ENCODE measurements around the gene CHMP2A. TPM values are rescaled to one million over a fixed set of nuclear protein-coding genes. Genes with fewer than 3 reads are reported as not detected.

Gene CHMP2A
- total RNA-seq, 1 experiment from 2014 or later: 112 TPM

GRCh38 chr19:58555369-58555885, 522 bp upstream of the CHMP2A start:
- Mint-ChIP-seq H3K4me1 (ENCODE audit: low read depth, unreplicated experiment) (peaks cover 33% of the 10 kb centered on the region), H3K36me3 (ENCODE audit: insufficient read depth, unreplicated experiment) (peaks cover 97% of the 10 kb centered on the region), H3K4me3 (ENCODE audit: unreplicated experiment) (peak overlapping the region; percentile 90), H3K27me3 (ENCODE audit: insufficient read depth, unreplicated experiment) (no peaks in the 10 kb centered on the region), H3K27ac (ENCODE audit: unreplicated experiment) (peak overlapping the region; percentile 97), H3K9me3 (ENCODE audit: unreplicated experiment) (no peaks in the 10 kb centered on the region)
- peaks cover 3% of the 10 kb centered on the region for H3K36me3 ChIP-seq (ENCODE audit: control insufficient read depth, insufficient read depth, low read length)
- no peaks in the 10 kb centered on the region for H3K27me3 ChIP-seq (replicated peaks; ENCODE audit: control insufficient read depth, insufficient read depth, low read length)
- H3K4me1 ChIP-seq: peaks cover 14% of the 10 kb centered on the region; the same call in 1 of the 2 replicates
- TF ChIP-seq CTCF (IDR thresholded peaks at IDR 0.05; ENCODE audit: insufficient read depth in 1 of 2, low read depth in 1 of 2, low read length in 1 of 2, severe bottlenecking in 1 of 2, unreplicated experiment in 1 of 2): no peak
- intact Hi-C loops (cut with micrococcal nuclease; ENCODE audit: unreplicated experiment): loop anchor here (1.0 kb wide), 1 partner anchor 11 kb away; the partner anchor contains the start of gene TRIM28
- DNase-seq: no peak
- POLR2A ChIA-PET: interaction anchor here (0.7 to 3.5 kb wide), 2 partner anchors 12 to 20 kb away, joined by 4 to 40 read pairs; partner anchors contain the start of gene TRIM28
- H3K9me3 ChIP-seq: no peaks in the 10 kb centered on the region
- CTCF ChIA-PET: interaction anchor here (1.0 to 1.1 kb wide), 2 partner anchors 11 to 36 kb away, joined by 4 to 5 read pairs; partner anchors contain the start of genes TRIM28 and ZBTB45
- BruUV-seq (replicated peaks): no TSS peak
- peak overlapping the region; percentile 58 for H3K4me3 ChIP-seq (ENCODE audit: low read depth, low read length)

- BruUV-seq (replicated peaks): no TSS peak
- intact Hi-C loops (cut with micrococcal nuclease; ENCODE audit: unreplicated experiment): no loop called here
- Mint-ChIP-seq H3K27ac (ENCODE audit: unreplicated experiment) (peak overlapping the region; percentile 97), H3K27me3 (ENCODE audit: insufficient read depth, unreplicated experiment) (no peaks in the 10 kb centered on the region), H3K4me3 (ENCODE audit: unreplicated experiment) (peak overlapping the region; percentile 90), H3K4me1 (ENCODE audit: low read depth, unreplicated experiment) (peaks cover 33% of the 10 kb centered on the region), H3K36me3 (ENCODE audit: insufficient read depth, unreplicated experiment) (peaks cover 98% of the 10 kb centered on the region), H3K9me3 (ENCODE audit: unreplicated experiment) (no peaks in the 10 kb centered on the region)
- ChIA-PET CTCF (no interaction called here), POLR2A (interaction anchor here (1.5 to 3.5 kb wide), 2 partner anchors 9 to 10 kb away, joined by 4 to 40 read pairs; partner anchors contain the start of gene TRIM28)
- Histone ChIP-seq H3K4me1 (peaks cover 14% of the 10 kb centered on the region; the same call in 1 of the 2 replicates), H3K27me3 (replicated peaks; ENCODE audit: control insufficient read depth, insufficient read depth, low read length) (no peaks in the 10 kb centered on the region), H3K36me3 (ENCODE audit: control insufficient read depth, insufficient read depth, low read length) (peaks cover 8% of the 10 kb centered on the region), H3K9me3 (no peaks in the 10 kb centered on the region), H3K4me3 (ENCODE audit: low read depth, low read length) (peak overlapping the region; percentile 58)
- DNase-seq: no peak
- TF ChIP-seq CTCF (IDR thresholded peaks at IDR 0.05; ENCODE audit: insufficient read depth in 1 of 2, low read depth in 1 of 2, low read length in 1 of 2, severe bottlenecking in 1 of 2, unreplicated experiment in 1 of 2): no peak
Measured at GRCh38 chr19:58553799-58554493, 959 bp downstream of the CHMP2A start.

GRCh38 chr19:58552655-58553054, 2.2 kb downstream of the CHMP2A start:
- no peaks in the 10 kb centered on the region for H3K27me3 Mint-ChIP-seq (ENCODE audit: insufficient read depth, unreplicated experiment)
- H3K9me3 Mint-ChIP-seq (ENCODE audit: unreplicated experiment): no peaks in the 10 kb centered on the region
- H3K36me3 Mint-ChIP-seq (ENCODE audit: insufficient read depth, unreplicated experiment): peaks cover 98% of the 10 kb centered on the region
- BruUV-seq (replicated peaks): no TSS peak
- CTCF ChIA-PET: no interaction called here
- intact Hi-C loops (cut with micrococcal nuclease; ENCODE audit: unreplicated experiment): no loop called here
- H3K4me3 Mint-ChIP-seq (ENCODE audit: unreplicated experiment): no peak overlapping the region
- no peak for DNase-seq
- no peak for TF ChIP-seq CTCF (IDR thresholded peaks at IDR 0.05; ENCODE audit: insufficient read depth in 1 of 2, low read depth in 1 of 2, low read length in 1 of 2, severe bottlenecking in 1 of 2, unreplicated experiment in 1 of 2)
- H3K4me1 Mint-ChIP-seq (ENCODE audit: low read depth, unreplicated experiment): peaks cover 29% of the 10 kb centered on the region
- H3K27me3 ChIP-seq (replicated peaks; ENCODE audit: control insufficient read depth, insufficient read depth, low read length): no peaks in the 10 kb centered on the region
- H3K4me3 ChIP-seq (ENCODE audit: low read depth, low read length): no peak overlapping the region
- H3K27ac Mint-ChIP-seq (ENCODE audit: unreplicated experiment): peak overlapping the region; percentile 5
- POLR2A ChIA-PET: interaction anchor here (0.7 to 3.5 kb wide), 2 partner anchors 9 to 27 kb away, joined by 3 to 40 read pairs; partner anchors contain the start of gene TRIM28
- H3K9me3 ChIP-seq: no peaks in the 10 kb centered on the region
- H3K36me3 ChIP-seq (ENCODE audit: control insufficient read depth, insufficient read depth, low read length): peaks cover 13% of the 10 kb centered on the region
- H3K4me1 ChIP-seq: peaks cover 14% of the 10 kb centered on the region; the same call in 1 of the 2 replicates

All from Caco-2 (cell line).